Neural progenitor cell (in vitro differentiated cells): ENCODE measurements around the gene RCSD1. TPM values are rescaled to one million over a fixed set of nuclear protein-coding genes. Genes with fewer than 3 reads are reported as not detected.

ENCODE experiments used
- DNase-seq: peaks from one replicate; pipeline ENCODE4 v3.0.0-alpha.2; 2016; ENCODE audit warnings: low spot score
- H2AFZ ChIP-seq: fragments of 200-600 bp; sonication (generic); replicated peaks from 2 replicates; pipeline ENCODE4 v1.6.1; 2016; ENCODE audit warnings: antibody characterized with exemption
- H3F3A ChIP-seq: fragments of 200-600 bp; sonication (generic); 2 replicates; pipeline ENCODE4 v1.6.1; 2016; ENCODE audit warnings: antibody characterized with exemption, low read depth
- H3K27ac ChIP-seq: fragments of 200-600 bp; sonication (generic); 2 replicates; pipeline ENCODE4 v1.5.1; 2016; ENCODE audit warnings: mild to moderate bottlenecking
- H3K27me3 ChIP-seq: fragments of 200-600 bp; sonication (generic); 2 replicates; pipeline ENCODE4 v1.6.1; 2016; ENCODE audit warnings: mild to moderate bottlenecking, moderate library complexity
- H3K36me3 ChIP-seq: fragments of 200-600 bp; sonication (generic); 2 replicates; pipeline ENCODE4 v1.5.1; 2016
- H3K4me1 ChIP-seq: fragments of 200-600 bp; sonication (generic); 2 replicates; pipeline ENCODE4 v1.6.1; 2016; ENCODE audit warnings: mixed run types
- H3K4me2 ChIP-seq: fragments of 200-600 bp; sonication (generic); 2 replicates; pipeline ENCODE4 v1.6.1; 2016
- H3K4me3 ChIP-seq: fragments of 200-600 bp; sonication (generic); 2 replicates; pipeline ENCODE4 v1.5.1; 2016
- H3K79me2 ChIP-seq: fragments of 200-600 bp; sonication (generic); 2 replicates; pipeline ENCODE4 v1.6.1; 2016; ENCODE audit warnings: low read depth
- H3K9ac ChIP-seq: fragments of 200-600 bp; sonication (generic); 2 replicates; pipeline ENCODE4 v1.6.1; 2016
- H3K9me3 ChIP-seq: fragments of 200-600 bp; sonication (generic); 2 replicates; pipeline ENCODE4 v1.5.1; 2016; ENCODE audit warnings: low read depth
- H4K20me1 ChIP-seq: fragments of 200-600 bp; sonication (generic); 2 replicates; pipeline ENCODE4 v1.6.1; 2016; ENCODE audit warnings: low read depth
- H3K27ac Mint-ChIP-seq: 3 replicates; pipeline ENCODE4 v1.8.0; 2021; ENCODE audit warnings: mixed read lengths
- H3K27me3 Mint-ChIP-seq: 2 replicates; pipeline ENCODE4 v1.8.0; 2022; ENCODE audit warnings: low read depth, mild to moderate bottlenecking, inconsistent platforms, moderate library complexity, mixed read lengths; ENCODE audit not compliant: insufficient read depth
- H3K36me3 Mint-ChIP-seq: 3 replicates; pipeline ENCODE4 v1.8.0; 2021; ENCODE audit warnings: mixed read lengths
- H3K4me1 Mint-ChIP-seq: 3 replicates; pipeline ENCODE4 v1.8.0; 2021; ENCODE audit warnings: mixed read lengths
- H3K4me3 Mint-ChIP-seq: 3 replicates; pipeline ENCODE4 v1.8.0; 2021; ENCODE audit warnings: mild to moderate bottlenecking, moderate library complexity, mixed read lengths
- H3K9me3 Mint-ChIP-seq: 3 replicates; pipeline ENCODE4 v1.8.0; 2020; ENCODE audit warnings: mixed read lengths
- EZH2 ChIP-seq: fragments of 200-600 bp; sonication (generic); IDR thresholded peaks from 2 replicates; pipeline ENCODE4 v1.6.1; 2017; ENCODE audit warnings: antibody characterized with exemption, mild to moderate bottlenecking, moderate library complexity
- EZH2phosphoT487 ChIP-seq: fragments of 200-600 bp; sonication (generic); IDR thresholded peaks from 2 replicates; pipeline ENCODE4 v1.6.1; 2017; ENCODE audit warnings: antibody characterized with exemption
- total RNA-seq: library from RNA; depleted of rRNA; stranded (reverse); fragments of >200 nt; gene quantifications from 2 replicates; pipeline ENCODE4 v1.2.3, GENCODE V29; 2015; ENCODE audit warnings: low replicate concordance
- TF ChIP-seq, protein P1 (sequence below): fragments of 200-600 bp; sonication (generic); IDR thresholded peaks from 2 replicates; pipeline ENCODE4 v1.5.1; 2017; ENCODE audit warnings: antibody characterized with exemption, mild to moderate bottlenecking

RCSD1 gene
- total RNA-seq, 1 donor from 2014 or later, result 0.06 TPM

DNA sequence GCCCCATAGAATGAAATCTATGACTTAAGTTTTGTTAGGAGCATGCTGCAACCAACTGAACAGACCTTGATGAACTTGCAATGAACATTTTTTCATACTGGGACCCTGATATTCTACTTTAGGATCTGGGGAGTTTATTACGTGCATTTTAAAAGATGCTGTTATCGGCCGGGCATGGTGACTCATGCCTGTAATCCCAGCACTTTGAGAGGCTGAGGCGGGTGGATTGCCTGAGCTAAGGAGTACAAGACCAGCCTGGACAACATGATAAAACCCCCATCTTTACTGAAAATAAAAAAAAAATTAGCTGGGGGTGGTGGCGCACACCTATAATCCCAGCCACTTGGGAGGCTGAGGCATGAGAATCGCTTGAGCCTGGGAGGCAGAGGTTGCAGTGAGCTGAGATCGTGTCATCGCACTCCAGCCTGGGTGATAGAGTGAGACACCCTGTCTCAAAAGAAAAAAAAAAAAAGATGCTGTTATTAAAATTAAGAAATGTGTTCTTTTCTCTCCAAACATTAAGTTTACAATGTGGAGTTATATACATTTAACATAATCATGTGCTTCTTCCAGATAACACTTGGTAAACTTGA lies 98.9 kb downstream of the RCSD1 start:
- H3K27me3 ChIP-seq, result no peaks in the 10 kb centered on the region
- H3F3A ChIP-seq, result no peaks in the 10 kb centered on the region
- DNase-seq, result no peak
- no peak overlapping the region for H3K9ac ChIP-seq
- H3K27me3 Mint-ChIP-seq, result peaks cover 5% of the 10 kb centered on the region
- H3K4me1 ChIP-seq, result peaks cover 14% of the 10 kb centered on the region
- H3K4me2 ChIP-seq, result no peak overlapping the region
- no peak overlapping the region for H3K4me3 ChIP-seq
- H3K36me3 Mint-ChIP-seq, result peaks cover 38% of the 10 kb centered on the region
- H3K4me1 Mint-ChIP-seq, result peaks cover 26% of the 10 kb centered on the region
- no peak overlapping the region for H3K27ac Mint-ChIP-seq
- peaks cover 68% of the 10 kb centered on the region for H4K20me1 ChIP-seq
- H3K27ac ChIP-seq, result no peak overlapping the region
- H3K36me3 ChIP-seq, result no peaks in the 10 kb centered on the region
- no peak overlapping the region for H2AFZ ChIP-seq
- H3K4me3 Mint-ChIP-seq, result no peak overlapping the region
- H3K9me3 ChIP-seq, result no peaks in the 10 kb centered on the region
- TF ChIP-seq EZH2, result no peak
- TF ChIP-seq EZH2phosphoT487, result no peak
- TF ChIP-seq, protein P1, sequence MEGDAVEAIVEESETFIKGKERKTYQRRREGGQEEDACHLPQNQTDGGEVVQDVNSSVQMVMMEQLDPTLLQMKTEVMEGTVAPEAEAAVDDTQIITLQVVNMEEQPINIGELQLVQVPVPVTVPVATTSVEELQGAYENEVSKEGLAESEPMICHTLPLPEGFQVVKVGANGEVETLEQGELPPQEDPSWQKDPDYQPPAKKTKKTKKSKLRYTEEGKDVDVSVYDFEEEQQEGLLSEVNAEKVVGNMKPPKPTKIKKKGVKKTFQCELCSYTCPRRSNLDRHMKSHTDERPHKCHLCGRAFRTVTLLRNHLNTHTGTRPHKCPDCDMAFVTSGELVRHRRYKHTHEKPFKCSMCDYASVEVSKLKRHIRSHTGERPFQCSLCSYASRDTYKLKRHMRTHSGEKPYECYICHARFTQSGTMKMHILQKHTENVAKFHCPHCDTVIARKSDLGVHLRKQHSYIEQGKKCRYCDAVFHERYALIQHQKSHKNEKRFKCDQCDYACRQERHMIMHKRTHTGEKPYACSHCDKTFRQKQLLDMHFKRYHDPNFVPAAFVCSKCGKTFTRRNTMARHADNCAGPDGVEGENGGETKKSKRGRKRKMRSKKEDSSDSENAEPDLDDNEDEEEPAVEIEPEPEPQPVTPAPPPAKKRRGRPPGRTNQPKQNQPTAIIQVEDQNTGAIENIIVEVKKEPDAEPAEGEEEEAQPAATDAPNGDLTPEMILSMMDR, result no peak
- H3K9me3 Mint-ChIP-seq, result peaks cover 6% of the 10 kb centered on the region
- H3K79me2 ChIP-seq, result peaks cover 95% of the 10 kb centered on the region

- no peak overlapping the region for H3K4me3 ChIP-seq
- peaks cover 25% of the 10 kb centered on the region for H4K20me1 ChIP-seq
- no peaks in the 10 kb centered on the region for H3K4me1 ChIP-seq
- no peaks in the 10 kb centered on the region for H3K4me1 Mint-ChIP-seq
- H3K4me2 ChIP-seq, result no peak overlapping the region
- H3K79me2 ChIP-seq, result peaks cover 94% of the 10 kb centered on the region
- no peaks in the 10 kb centered on the region for H3K36me3 ChIP-seq
- TF ChIP-seq EZH2 (no peak), EZH2phosphoT487 (no peak)
- TF ChIP-seq, protein P1, result no peak
- H3K4me3 Mint-ChIP-seq, result no peak overlapping the region
- H3K9me3 ChIP-seq, result no peaks in the 10 kb centered on the region
- H3K9ac ChIP-seq, result no peak overlapping the region
- no peak overlapping the region for H3K27ac Mint-ChIP-seq
- H3K9me3 Mint-ChIP-seq, result peaks cover 20% of the 10 kb centered on the region
- H3F3A ChIP-seq, result no peaks in the 10 kb centered on the region
- H3K27me3 ChIP-seq, result no peaks in the 10 kb centered on the region
- H3K36me3 Mint-ChIP-seq, result peaks cover 36% of the 10 kb centered on the region
- H2AFZ ChIP-seq, result no peak overlapping the region
- no peaks in the 10 kb centered on the region for H3K27me3 Mint-ChIP-seq
- no peak overlapping the region for H3K27ac ChIP-seq
- no peak for DNase-seq
These were observed 104.2 kb downstream of the RCSD1 start for GRCh38 chr1:167734227-167734626.

- no peaks in the 10 kb centered on the region for H3K27me3 Mint-ChIP-seq
- peaks cover 28% of the 10 kb centered on the region for H4K20me1 ChIP-seq
- peaks cover 37% of the 10 kb centered on the region for H3K36me3 Mint-ChIP-seq
- TF ChIP-seq EZH2phosphoT487 (no peak), EZH2 (no peak)
- TF ChIP-seq, protein P1, result no peak
- H3K4me1 Mint-ChIP-seq, result no peaks in the 10 kb centered on the region
- no peak overlapping the region for H3K27ac ChIP-seq
- H3K9ac ChIP-seq, result no peak overlapping the region
- peaks cover 20% of the 10 kb centered on the region for H3K9me3 Mint-ChIP-seq
- no peak overlapping the region for H3K4me3 ChIP-seq
- H2AFZ ChIP-seq, result no peak overlapping the region
- peaks cover 94% of the 10 kb centered on the region for H3K79me2 ChIP-seq
- H3K4me3 Mint-ChIP-seq, result no peak overlapping the region
- H3K27ac Mint-ChIP-seq, result no peak overlapping the region
- H3K4me1 ChIP-seq, result no peaks in the 10 kb centered on the region
- no peaks in the 10 kb centered on the region for H3F3A ChIP-seq
- no peak overlapping the region for H3K4me2 ChIP-seq
- no peaks in the 10 kb centered on the region for H3K27me3 ChIP-seq
- no peak for DNase-seq
- H3K36me3 ChIP-seq, result no peaks in the 10 kb centered on the region
- no peaks in the 10 kb centered on the region for H3K9me3 ChIP-seq
These were observed 104.8 kb downstream of the RCSD1 start for GRCh38 chr1:167734841-167735240.
